ENCODE measurements around the gene DNAJC18.

Gene DNAJC18

GRCh38 chr5:139451878-139452660 is 12.7 kb upstream of the DNAJC18 start:
- TF ChIP-seq ZNF70 (CRISPR knock-in tag; IDR thresholded peaks at IDR 0.05): no peak
- TF ChIP-seq, protein P1, sequence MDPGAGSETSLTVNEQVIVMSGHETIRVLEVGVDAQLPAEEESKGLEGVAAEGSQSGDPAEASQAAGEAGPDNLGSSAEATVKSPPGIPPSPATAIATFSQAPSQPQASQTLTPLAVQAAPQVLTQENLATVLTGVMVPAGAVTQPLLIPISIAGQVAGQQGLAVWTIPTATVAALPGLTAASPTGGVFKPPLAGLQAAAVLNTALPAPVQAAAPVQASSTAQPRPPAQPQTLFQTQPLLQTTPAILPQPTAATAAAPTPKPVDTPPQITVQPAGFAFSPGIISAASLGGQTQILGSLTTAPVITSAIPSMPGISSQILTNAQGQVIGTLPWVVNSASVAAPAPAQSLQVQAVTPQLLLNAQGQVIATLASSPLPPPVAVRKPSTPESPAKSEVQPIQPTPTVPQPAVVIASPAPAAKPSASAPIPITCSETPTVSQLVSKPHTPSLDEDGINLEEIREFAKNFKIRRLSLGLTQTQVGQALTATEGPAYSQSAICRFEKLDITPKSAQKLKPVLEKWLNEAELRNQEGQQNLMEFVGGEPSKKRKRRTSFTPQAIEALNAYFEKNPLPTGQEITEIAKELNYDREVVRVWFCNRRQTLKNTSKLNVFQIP (CRISPR knock-in tag; IDR thresholded peaks at IDR 0.05; ENCODE audit: borderline replicate concordance, low read depth): no peak
- TF ChIP-seq BACH2 (CRISPR knock-in tag; IDR thresholded peaks at IDR 0.05; ENCODE audit: borderline replicate concordance): no peak
- no peak for TF ChIP-seq PATZ1 (CRISPR knock-in tag; IDR thresholded peaks at IDR 0.05; ENCODE audit: borderline replicate concordance)
- TF ChIP-seq ZNF565 (CRISPR knock-in tag; conservative IDR thresholded peaks at IDR 0.05; ENCODE audit: low read depth): no peak

DNA sequence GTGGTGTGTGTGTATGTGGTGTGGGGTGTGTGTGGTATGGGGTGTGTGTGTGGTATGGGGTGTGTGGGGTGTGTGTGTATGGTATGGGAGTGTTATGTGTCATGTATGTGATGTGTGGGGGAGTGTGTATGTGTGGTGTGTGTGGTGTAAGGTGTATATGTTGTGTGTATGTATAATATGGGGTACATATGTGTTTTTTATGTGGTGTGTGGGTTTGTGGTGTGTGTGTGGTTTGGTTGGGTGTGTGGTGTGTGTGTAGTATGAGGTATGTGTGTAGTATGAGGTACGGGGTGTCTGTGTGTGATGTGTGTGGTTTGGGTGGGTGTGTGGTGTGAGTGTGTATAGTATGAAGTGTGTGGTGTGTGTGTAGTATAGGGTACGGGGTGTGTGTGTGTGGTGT is 11.9 kb upstream of the DNAJC18 start:
- TF ChIP-seq ZFP30 (CRISPR knock-in tag; IDR thresholded peaks at IDR 0.05) (no peak), ZC3H10 (CRISPR knock-in tag; IDR thresholded peaks at IDR 0.05) (no peak), ZFP3 (CRISPR knock-in tag; IDR thresholded peaks at IDR 0.05) (no peak), BACH2 (CRISPR knock-in tag; IDR thresholded peaks at IDR 0.05; ENCODE audit: borderline replicate concordance) (no peak), SNAI2 (CRISPR knock-in tag; IDR thresholded peaks at IDR 0.05) (no peak)
- TF ChIP-seq, protein P2, sequence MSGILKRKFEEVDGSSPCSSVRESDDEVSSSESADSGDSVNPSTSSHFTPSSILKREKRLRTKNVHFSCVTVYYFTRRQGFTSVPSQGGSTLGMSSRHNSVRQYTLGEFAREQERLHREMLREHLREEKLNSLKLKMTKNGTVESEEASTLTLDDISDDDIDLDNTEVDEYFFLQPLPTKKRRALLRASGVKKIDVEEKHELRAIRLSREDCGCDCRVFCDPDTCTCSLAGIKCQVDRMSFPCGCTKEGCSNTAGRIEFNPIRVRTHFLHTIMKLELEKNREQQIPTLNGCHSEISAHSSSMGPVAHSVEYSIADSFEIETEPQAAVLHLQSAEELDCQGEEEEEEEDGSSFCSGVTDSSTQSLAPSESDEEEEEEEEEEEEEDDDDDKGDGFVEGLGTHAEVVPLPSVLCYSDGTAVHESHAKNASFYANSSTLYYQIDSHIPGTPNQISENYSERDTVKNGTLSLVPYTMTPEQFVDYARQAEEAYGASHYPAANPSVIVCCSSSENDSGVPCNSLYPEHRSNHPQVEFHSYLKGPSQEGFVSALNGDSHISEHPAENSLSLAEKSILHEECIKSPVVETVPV (CRISPR knock-in tag; IDR thresholded peaks at IDR 0.05): no peak
- no peak for ATAC-seq

More at GRCh38 chr5:139451878-139452660, 12.7 kb upstream of the DNAJC18 start:
- ATAC-seq: no peak

GRCh38 chr5:139446956-139447779 is 7.8 kb upstream of the DNAJC18 start:
- TF ChIP-seq ZFP30 (CRISPR knock-in tag; IDR thresholded peaks at IDR 0.05): no peak
- TF ChIP-seq ZNF565 (CRISPR knock-in tag; conservative IDR thresholded peaks at IDR 0.05; ENCODE audit: low read depth): no peak
- TF ChIP-seq, protein P3, sequence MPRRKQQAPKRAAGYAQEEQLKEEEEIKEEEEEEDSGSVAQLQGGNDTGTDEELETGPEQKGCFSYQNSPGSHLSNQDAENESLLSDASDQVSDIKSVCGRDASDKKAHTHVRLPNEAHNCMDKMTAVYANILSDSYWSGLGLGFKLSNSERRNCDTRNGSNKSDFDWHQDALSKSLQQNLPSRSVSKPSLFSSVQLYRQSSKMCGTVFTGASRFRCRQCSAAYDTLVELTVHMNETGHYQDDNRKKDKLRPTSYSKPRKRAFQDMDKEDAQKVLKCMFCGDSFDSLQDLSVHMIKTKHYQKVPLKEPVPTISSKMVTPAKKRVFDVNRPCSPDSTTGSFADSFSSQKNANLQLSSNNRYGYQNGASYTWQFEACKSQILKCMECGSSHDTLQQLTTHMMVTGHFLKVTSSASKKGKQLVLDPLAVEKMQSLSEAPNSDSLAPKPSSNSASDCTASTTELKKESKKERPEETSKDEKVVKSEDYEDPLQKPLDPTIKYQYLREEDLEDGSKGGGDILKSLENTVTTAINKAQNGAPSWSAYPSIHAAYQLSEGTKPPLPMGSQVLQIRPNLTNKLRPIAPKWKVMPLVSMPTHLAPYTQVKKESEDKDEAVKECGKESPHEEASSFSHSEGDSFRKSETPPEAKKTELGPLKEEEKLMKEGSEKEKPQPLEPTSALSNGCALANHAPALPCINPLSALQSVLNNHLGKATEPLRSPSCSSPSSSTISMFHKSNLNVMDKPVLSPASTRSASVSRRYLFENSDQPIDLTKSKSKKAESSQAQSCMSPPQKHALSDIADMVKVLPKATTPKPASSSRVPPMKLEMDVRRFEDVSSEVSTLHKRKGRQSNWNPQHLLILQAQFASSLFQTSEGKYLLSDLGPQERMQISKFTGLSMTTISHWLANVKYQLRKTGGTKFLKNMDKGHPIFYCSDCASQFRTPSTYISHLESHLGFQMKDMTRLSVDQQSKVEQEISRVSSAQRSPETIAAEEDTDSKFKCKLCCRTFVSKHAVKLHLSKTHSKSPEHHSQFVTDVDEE (CRISPR knock-in tag; IDR thresholded peaks at IDR 0.05): no peak
- ATAC-seq: no peak

- ATAC-seq: peak; percentile 68
- TF ChIP-seq ZNF8 (CRISPR knock-in tag; IDR thresholded peaks at IDR 0.05): no peak
- TF ChIP-seq TCF4 (CRISPR knock-in tag; IDR thresholded peaks at IDR 0.05; ENCODE audit: borderline replicate concordance): no peak
- TF ChIP-seq ARNTL (CRISPR knock-in tag; IDR thresholded peaks at IDR 0.05; ENCODE audit: borderline replicate concordance, low read depth): no peak
- no peak for TF ChIP-seq RARB (CRISPR knock-in tag; IDR thresholded peaks at IDR 0.05)
- TF ChIP-seq ZFP3 (CRISPR knock-in tag; IDR thresholded peaks at IDR 0.05): no peak
- no peak for TF ChIP-seq PPARA (CRISPR knock-in tag; IDR thresholded peaks at IDR 0.05; ENCODE audit: borderline replicate concordance)
- TF ChIP-seq, protein P1 (CRISPR knock-in tag; IDR thresholded peaks at IDR 0.05; ENCODE audit: borderline replicate concordance, low read depth): no peak
- no peak for TF ChIP-seq TOX (CRISPR knock-in tag; IDR thresholded peaks at IDR 0.05; ENCODE audit: borderline replicate concordance)
- TF ChIP-seq ZC3H10 (CRISPR knock-in tag; IDR thresholded peaks at IDR 0.05): no peak
- no peak for TF ChIP-seq ESRRG (CRISPR knock-in tag; IDR thresholded peaks at IDR 0.05)
- no peak for TF ChIP-seq OSR1 (CRISPR knock-in tag; IDR thresholded peaks at IDR 0.05)
Observed at GRCh38 chr5:139445325-139446170, 6.2 kb upstream of the DNAJC18 start.
